Left colon (tissue), 2 donors: ENCODE measurements around the gene GPR137C. TPM values are rescaled to one million over a fixed set of nuclear protein-coding genes. Genes with fewer than 3 reads are reported as not detected.

Experiments used
- ATAC-seq: fragments of 200-7000 bp; cut with Tn5 transposase; one replicate; pipeline ENCODE4 v1.9.1; 2020; ENCODE audit warnings: mild to moderate bottlenecking, moderate library complexity
- DNase-seq, 2 donors: peaks; one replicate each; pipeline ENCODE4 v3.0.0-alpha.2; 2020
- intact Hi-C, 2 donors: fragments of 100-400 bp; cut with DNase I in 1 of 2; cut with micrococcal nuclease in 1 of 2; formaldehyde crosslinking; loops; one replicate each; pipeline versions ENCODE4 v1.11.2 to v1.14.0; 2022; cut with DNase I, micrococcal nuclease
- long read RNA-seq: library from polyadenylated mRNA; unstranded; transcript quantifications from one replicate; pipeline ENCODE4 v2.0.0, GENCODE V29; 2021
- total RNA-seq, 2 donors: library from RNA; stranded (reverse); fragmentation: NEBNext Ultra II Directional; extraction: Animal tissue kit (Norgen Biotek cat#: 25700); gene quantifications; one replicate each; pipeline ENCODE4 v1.2.1, GENCODE V29; 2021
- donor health status: DM: no; HTN: no; CAD: no.
- donor health status: DM: yes; HTN: yes; CAD: no.

Gene GPR137C
- under 1 TPM; 0.15 to 0.39 TPM for total RNA-seq
- long read RNA-seq = 0 reads

DNA sequence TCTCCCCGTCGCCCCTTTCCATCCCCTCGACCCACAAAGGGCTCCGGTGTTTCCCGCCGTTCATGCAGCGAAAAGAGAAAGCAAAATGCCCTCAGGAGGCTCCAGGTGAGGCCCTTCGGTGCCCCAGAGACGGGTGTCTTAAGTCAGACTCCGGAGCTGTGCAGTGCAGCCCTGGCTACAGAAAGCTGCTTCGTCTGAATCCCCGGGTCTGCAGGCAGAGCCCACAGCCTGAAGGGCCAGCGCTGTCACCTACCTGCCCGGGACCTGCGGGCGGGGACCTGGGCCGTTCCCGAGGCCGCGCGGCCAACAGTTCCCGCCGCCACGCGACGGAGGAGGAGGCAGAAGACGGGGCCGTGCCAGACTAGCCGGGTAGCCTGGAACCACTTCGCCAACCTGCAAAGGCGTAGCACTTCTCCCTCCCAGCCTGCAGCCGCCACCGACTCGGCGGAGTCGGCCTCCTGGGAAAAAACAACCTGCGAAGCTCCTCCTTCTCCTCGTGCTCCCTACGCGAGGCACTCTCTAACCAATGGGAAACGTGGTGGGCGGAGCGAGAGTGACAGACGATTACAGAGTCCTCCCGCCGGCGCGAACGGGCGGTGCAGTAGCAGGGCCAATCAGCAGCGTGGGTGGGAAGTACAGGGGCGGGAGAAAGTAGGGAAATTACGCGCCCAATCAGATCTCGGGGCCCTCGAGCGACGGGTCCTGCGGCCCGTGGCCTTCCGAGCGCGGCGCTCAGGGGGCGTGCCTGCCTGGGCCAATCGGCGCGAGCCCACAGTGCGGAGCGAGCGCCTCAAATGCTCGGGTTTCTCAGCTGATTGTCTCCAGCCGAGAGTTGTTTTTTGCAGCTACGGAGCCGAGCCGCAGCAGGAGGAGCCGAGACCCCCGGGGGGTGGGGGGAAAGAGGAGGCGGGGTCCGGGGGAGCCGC, at the start of gene GPR137C, which contains the start of gene TXNDC16:
GPR137C (plus strand) TSS at position 774 of the 926 bp plus-strand sequence. CDS start 312 bp downstream, outside the sequence.
TXNDC16 (minus strand) TSS at position 443 of the 926 bp plus-strand sequence. CDS start 8,948 bp downstream, outside the sequence.
- intact Hi-C loops = no loop called here
- ATAC-seq (peak; percentile 93), DNase-seq (peak; percentile 100)

GRCh38 chr14:52513249-52513648, 39.4 kb upstream of the GPR137C start:
- ATAC-seq (no peak), DNase-seq (no peak)
- intact Hi-C loops = no loop called here

DNA sequence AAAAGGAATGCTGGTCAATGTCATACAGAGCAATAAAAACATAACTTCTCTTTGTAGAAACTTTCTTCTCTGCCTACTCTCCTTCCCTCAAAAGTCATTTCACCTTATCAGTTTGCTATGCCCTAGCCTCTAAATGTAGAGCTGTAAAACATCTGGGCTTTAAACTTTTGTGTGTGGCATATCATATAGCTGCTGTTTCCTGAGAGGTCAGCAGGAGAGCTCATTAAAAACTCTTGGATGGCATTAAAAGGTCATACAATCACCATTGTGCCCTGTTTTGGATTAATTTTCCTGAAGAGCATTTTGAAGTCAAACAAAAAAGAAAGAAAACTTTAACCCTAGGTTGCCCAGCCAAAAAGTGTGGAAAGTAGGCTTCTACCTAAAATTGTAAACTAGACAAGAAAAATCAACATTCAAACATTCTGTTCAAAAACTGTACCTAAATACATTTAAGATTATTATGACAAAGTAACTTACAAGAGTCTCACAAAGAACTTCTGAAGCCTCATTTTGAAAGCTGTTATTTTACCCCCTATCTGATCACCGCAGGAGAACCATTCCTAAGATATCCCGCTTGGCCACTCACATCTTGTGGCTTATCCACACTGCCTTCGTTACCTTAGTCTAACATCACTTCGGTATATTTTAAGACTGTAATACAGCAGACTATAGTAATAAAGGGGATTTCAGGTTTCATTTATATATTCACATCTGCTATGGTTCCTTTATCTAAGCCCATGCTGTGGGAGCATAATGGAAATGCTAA, 38.4 kb upstream of the GPR137C start:
- peak; percentile 73 for ATAC-seq
- DNase-seq = no peak
- intact Hi-C loops = no loop called here

- intact Hi-C loops = no loop called here
- DNase-seq (no peak), ATAC-seq (peak; percentile 77)
Observed at GRCh38 chr14:52522033-52522432, 30.6 kb upstream of the GPR137C start.

DNA sequence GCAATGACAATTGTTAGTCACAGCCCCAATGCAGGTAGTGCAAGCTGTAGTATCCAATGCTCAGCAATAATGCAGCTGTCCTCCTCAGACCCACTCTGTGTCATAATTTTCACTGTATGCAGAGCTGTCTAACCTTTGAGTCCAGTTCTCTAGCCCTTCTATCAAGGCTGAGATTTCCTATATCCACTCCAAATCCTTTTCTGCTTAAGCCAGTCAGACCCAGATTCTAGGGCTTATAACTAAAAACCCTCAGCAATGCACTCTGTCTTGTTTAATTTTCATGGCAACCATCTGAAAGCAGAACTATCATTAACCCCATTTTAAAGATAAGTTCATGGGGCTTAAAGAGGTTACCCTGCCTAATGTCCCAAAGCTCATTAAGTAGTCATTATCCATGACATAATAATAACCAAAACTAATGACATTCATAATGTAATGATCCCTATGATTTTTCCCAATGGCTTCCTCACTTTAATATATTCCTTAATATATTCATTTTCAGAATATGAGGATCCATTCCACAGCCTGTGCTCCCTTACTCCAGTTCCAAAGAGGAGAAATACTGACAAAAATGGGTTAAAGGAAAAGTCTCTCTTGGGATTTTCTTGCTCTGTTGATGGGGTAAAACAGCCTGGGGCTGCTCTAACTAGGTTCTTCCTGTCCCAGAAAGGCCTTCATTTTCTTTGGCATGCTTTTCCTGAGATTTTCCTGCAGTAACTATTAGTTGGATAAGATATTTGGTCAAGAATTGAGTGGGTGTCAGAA, 29.9 kb upstream of the GPR137C start:
- DNase-seq (no peak), ATAC-seq (peak; percentile 50)
- intact Hi-C loops = no loop called here

DNA sequence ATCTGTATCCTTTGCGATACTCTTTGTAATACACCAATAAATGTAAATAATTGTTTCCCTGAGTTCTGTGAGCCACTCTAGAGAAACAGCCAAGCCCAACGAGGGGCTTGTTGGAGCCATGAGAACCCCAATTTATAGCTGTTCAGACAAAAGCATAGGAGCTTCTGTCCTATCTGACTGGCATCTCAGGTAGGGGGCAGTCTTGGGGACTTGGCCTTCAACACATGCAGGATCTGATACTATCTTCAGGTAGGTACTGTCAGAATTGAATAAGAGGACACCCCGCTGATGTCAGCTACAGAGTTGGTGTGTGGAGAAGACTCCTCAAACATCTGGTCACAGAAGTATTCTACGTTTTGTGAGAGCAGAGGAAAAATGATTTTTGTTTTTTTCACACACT, 25.6 kb upstream of the GPR137C start:
- intact Hi-C loops = no loop called here
- ATAC-seq (no peak), DNase-seq (no peak)

GRCh38 chr14:52531481-52531880, 21.2 kb upstream of the GPR137C start:
- ATAC-seq (no peak), DNase-seq (no peak)
- intact Hi-C loops = no loop called here

DNA sequence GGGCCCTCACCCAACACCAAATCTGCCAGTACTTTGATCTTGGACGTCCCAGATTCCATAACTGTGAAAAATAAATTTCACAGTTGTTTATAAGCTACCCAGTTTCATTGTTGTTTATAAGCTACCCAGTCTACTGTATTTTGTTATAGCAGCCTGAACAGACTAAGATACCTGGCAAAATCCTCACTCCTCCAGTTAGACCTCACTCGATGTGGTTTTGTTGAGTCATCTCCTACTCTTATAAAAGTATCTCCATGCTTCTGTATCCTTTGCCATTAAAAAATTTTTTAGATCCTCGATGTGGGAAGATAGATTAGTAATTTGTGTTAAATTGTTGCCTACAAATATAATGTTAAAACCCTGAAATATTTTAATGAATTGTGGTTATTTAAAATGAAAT, 16.4 kb upstream of the GPR137C start:
- ATAC-seq = no peak
- intact Hi-C loops = no loop called here
- DNase-seq = no peak

- intact Hi-C loops = no loop called here
Observed at GRCh38 chr14:52538623-52539022, 14.0 kb upstream of the GPR137C start.

DNA sequence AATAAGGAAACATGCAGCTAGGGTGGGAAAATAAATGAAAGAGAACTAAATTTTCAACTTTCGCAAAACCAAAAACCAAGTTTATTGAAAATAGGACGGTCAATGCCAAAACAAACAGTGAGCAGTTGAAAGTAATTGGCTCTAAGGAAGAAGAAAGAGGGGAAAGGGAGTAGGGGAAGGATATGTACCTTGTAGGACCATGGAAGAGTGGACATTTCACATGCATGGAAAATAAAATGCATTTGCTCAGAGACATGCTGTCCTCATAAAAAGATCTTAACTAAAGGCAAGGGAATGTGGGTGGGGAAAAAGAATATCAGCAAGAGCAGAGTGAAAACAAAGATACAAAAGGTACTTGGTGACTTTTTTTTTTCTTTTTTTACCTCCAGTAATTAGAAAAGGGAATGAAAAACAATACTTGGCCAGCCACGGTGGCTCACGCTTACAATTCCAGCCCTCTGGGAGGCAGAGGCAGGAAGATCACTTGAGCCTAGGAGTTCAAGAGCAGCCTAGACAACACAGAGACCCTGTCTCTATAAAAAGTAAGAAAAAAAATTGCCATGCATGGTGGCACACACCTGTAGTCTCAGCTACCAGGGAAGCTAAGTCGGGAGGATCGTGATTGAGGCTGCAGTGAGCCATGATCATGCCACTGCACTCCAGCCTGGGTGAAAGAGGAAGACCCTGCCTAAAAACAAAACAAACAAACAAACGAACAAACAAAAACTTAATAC, 6.9 kb upstream of the GPR137C start:
- intact Hi-C loops = no loop called here
- ATAC-seq (no peak), DNase-seq (no peak)

More at GRCh38 chr14:52538623-52539022, 14.0 kb upstream of the GPR137C start:
- DNase-seq (no peak), ATAC-seq (no peak)

- DNase-seq (no peak), ATAC-seq (no peak)
- intact Hi-C loops = no loop called here
Observed at GRCh38 chr14:52546318-52546670, 6.3 kb upstream of the GPR137C start.

DNA sequence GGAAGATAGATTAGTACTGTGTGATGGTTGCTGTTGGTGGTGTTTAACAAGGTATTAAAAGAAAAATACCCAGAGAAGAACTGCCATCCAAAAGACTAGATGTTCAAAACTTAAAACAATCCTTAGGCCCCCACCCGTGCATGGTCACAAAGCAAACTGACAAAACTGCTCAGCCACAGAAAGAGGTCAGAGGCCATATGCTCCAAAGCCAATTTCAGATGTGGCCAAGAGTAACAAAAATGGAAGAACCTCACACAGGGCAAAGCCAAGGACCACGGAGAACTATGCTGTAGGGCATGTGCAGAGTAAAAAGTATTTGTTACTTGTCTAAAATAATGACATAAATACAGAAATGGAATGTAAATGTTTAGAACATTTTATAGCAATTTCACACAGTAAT, 5.6 kb upstream of the GPR137C start:
- ATAC-seq (no peak), DNase-seq (no peak)
- intact Hi-C loops = no loop called here

DNA sequence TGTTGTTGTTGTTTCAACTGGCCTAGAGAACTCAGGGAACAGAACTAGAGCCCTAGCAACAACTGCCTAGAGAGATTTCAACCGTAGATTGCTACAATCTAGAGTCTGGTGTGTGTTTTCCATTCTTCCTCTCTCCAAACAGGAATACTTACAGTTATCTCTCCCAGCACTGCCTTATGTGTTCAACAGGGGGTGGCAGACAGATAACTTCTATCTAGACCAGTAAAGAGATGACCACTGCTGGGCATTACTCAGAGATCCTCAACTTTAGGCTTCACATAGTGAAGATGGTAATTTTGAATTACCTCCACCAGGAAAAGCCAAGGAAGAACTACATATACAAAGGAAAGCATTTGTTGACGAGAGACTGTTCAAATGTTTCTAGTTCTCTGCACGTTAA, 5.1 kb upstream of the GPR137C start:
- ATAC-seq (no peak), DNase-seq (no peak)
- intact Hi-C loops = no loop called here

- DNase-seq (no peak), ATAC-seq (no peak)
- intact Hi-C loops = no loop called here
Observed at GRCh38 chr14:52550661-52551060, 2.0 kb upstream of the GPR137C start.

DNA sequence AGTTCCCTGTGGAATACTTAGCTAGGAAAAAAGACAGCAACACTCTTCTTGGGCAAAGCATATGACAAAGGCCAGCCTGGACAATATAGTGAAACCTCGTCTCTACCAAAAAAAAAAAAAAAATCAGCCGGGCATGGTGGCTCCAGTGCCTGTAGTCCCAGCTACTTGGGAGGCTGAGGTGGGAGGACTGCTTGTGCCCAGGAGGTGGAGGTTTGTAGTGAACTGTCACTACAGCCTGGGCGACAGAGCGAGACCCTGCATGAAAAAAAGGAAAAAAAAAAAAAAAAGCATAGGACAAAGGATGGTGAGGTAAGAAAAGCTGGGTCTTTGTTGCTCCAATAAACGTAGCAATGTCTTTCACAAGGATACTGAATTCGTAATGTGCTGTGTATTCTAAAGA, 1.4 kb upstream of the GPR137C start:
- ATAC-seq (no peak), DNase-seq (no peak)
- intact Hi-C loops = no loop called here

DNA sequence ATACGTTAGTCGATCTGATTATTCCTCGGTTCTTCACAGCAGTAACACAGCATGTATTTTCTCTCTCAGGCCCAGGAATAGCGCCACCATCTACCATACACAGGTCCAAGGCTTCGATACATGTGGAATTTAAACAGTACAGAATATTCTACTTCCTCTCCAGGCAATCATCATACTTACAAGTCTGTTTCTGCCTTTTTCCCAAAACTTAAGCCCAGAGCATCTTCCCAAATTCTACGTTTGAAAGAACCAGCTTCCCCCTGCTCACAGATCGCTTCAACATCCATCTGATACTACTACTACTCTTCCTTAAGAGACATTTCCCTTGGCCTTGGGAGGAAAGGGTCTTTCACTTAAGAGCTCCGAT, 957 bp upstream of the GPR137C start:
- DNase-seq (no peak), ATAC-seq (peak; percentile 28)
- intact Hi-C loops = no loop called here

DNA sequence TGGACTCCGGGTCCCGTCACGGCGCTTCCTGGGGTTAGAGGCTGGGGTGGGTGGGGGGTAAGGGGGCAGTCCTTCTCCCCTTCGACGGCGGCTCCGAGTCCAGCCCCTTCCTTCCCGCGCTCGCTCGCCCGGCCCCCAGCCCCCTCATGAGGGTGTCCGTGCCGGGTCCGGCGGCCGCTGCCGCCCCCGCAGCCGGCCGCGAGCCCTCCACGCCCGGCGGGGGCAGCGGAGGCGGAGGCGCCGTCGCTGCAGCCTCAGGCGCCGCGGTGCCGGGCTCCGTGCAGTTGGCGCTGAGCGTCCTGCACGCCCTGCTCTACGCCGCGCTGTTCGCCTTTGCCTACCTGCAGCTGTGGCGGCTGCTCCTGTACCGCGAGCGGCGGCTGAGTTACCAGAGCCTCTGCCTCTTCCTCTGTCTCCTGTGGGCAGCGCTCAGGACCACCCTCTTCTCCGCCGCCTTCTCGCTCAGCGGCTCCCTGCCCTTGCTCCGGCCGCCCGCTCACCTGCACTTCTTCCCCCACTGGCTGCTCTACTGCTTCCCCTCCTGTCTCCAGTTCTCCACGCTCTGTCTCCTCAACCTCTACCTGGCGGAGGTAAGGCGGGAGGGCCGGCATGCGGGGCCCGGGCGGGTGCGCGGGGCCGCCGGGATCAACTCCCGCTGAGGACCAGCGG, 500 bp downstream of the GPR137C start:
- ATAC-seq (peak; percentile 21), DNase-seq (peak in 1 of 2 donors; percentile 61)
- intact Hi-C loops = no loop called here
